Body of pancreas (tissue), 4 donors: ENCODE results near the gene PHACTR3.

ENCODE experiments used
- POLR2A ChIP-seq, 3 donors: fragments of 450-650 bp; IDR thresholded peaks; one replicate each; pipeline ENCODE4 v1.6.1; 2016; ENCODE audit warnings: antibody characterized with exemption in 3 of 3, mild to moderate bottlenecking in 2 of 3
- TF ChIP-seq, protein P1 (sequence below), 7 experiments: fragments of 450-650 bp in 4 of 7; fragments of 200-600 bp in 3 of 7; sonication (generic) in 3 of 7; IDR thresholded peaks; one replicate each; pipeline ENCODE4 v1.5.1; 2016 to 2019; ENCODE audit warnings: antibody characterized with exemption in 7 of 7

GRCh38 chr20:59733351-59733750 is 129.0 kb downstream of the PHACTR3 start:
- TF ChIP-seq, protein P1, sequence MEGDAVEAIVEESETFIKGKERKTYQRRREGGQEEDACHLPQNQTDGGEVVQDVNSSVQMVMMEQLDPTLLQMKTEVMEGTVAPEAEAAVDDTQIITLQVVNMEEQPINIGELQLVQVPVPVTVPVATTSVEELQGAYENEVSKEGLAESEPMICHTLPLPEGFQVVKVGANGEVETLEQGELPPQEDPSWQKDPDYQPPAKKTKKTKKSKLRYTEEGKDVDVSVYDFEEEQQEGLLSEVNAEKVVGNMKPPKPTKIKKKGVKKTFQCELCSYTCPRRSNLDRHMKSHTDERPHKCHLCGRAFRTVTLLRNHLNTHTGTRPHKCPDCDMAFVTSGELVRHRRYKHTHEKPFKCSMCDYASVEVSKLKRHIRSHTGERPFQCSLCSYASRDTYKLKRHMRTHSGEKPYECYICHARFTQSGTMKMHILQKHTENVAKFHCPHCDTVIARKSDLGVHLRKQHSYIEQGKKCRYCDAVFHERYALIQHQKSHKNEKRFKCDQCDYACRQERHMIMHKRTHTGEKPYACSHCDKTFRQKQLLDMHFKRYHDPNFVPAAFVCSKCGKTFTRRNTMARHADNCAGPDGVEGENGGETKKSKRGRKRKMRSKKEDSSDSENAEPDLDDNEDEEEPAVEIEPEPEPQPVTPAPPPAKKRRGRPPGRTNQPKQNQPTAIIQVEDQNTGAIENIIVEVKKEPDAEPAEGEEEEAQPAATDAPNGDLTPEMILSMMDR (IDR thresholded peaks at IDR 0.05): no peak
- no peak for TF ChIP-seq POLR2A (IDR thresholded peaks at IDR 0.05)
